NT2/D1 (cell line): ENCODE results near the gene MEIS2.

ENCODE experiments used
- SUZ12 ChIP-seq: IDR thresholded peaks from 2 replicates; pipeline ENCODE4 v1.6.1; 2011; ENCODE audit not compliant: insufficient read length, insufficient read depth; ENCODE audit errors: extremely low read depth
- YY1 ChIP-seq: IDR thresholded peaks from 2 replicates; pipeline ENCODE4 v1.6.1; 2011; ENCODE audit not compliant: insufficient read length, insufficient read depth
- ZNF274 ChIP-seq: IDR thresholded peaks from 2 replicates; pipeline ENCODE4 v1.6.1; 2011; ENCODE audit warnings: mild to moderate bottlenecking, low read depth, low read length

DNA sequence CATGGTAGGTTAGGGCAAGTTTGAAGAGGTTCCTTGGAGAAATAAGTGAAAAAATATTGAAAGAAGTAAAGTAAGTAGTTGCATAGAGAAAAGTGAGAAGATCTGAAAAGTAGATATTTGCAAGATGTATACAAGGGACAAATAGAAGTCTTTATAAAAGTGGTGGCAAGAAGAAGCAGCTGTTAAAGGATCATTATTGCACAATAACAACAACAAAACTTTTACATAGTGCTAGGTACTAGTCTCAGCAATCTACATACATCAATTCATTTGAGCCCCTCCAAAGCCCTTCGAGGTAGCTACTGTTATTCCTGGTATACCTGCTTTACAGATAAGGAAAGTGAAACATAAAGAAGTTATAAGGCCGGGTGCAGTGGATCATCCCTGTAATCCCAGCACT is 239.6 kb downstream of the MEIS2 start:
- no peak for TF ChIP-seq ZNF274
- no peak for TF ChIP-seq YY1
- no peak for TF ChIP-seq SUZ12
